ENCODE results near the gene ETV5.

DNA sequence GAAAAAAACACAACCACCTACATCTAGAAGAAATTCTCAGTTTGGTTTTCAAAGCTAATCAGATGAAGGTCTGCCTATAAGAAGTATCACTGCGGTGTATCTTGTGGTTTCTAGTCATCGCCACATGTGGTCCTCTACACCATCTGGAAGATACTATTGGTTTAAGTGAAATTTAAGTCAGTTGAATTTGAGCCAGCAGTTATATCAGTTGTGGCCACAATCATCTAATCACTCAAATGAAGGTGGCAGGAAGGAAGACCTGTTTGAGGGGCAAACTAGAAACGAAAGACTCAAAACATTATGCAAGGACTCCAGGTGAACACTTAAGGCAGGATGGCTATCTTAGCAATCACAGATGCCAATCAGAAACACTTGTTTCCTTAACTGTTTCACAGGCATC is 48.7 kb downstream of the ETV5 start:
- TF ChIP-seq NFIC (IDR thresholded peaks at IDR 0.05; ENCODE audit: borderline replicate concordance) (no peak), GABPA (IDR thresholded peaks at IDR 0.05; ENCODE audit: low read depth) (no peak), EZH2phosphoT487 (IDR thresholded peaks at IDR 0.05; ENCODE audit: borderline replicate concordance, low read depth) (no peak), RCOR1 (IDR thresholded peaks at IDR 0.05; ENCODE audit: low read length) (no peak), MEF2A (IDR thresholded peaks at IDR 0.05; ENCODE audit: borderline replicate concordance, low read depth) (no peak), RAD21 (IDR thresholded peaks at IDR 0.05; ENCODE audit: low read length) (no peak), RXRA (IDR thresholded peaks at IDR 0.05; ENCODE audit: borderline replicate concordance, low read depth) (no peak), TAF1 (IDR thresholded peaks at IDR 0.05; ENCODE audit: borderline replicate concordance, low read depth, low read length) (no peak), SIN3A (IDR thresholded peaks at IDR 0.05; ENCODE audit: borderline replicate concordance, low read depth, low read length) (no peak), RFX5 (IDR thresholded peaks at IDR 0.05; ENCODE audit: low read length) (no peak)
- TF ChIP-seq, protein P1, sequence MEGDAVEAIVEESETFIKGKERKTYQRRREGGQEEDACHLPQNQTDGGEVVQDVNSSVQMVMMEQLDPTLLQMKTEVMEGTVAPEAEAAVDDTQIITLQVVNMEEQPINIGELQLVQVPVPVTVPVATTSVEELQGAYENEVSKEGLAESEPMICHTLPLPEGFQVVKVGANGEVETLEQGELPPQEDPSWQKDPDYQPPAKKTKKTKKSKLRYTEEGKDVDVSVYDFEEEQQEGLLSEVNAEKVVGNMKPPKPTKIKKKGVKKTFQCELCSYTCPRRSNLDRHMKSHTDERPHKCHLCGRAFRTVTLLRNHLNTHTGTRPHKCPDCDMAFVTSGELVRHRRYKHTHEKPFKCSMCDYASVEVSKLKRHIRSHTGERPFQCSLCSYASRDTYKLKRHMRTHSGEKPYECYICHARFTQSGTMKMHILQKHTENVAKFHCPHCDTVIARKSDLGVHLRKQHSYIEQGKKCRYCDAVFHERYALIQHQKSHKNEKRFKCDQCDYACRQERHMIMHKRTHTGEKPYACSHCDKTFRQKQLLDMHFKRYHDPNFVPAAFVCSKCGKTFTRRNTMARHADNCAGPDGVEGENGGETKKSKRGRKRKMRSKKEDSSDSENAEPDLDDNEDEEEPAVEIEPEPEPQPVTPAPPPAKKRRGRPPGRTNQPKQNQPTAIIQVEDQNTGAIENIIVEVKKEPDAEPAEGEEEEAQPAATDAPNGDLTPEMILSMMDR (IDR thresholded peaks at IDR 0.05) = no peak
- TF ChIP-seq, protein P2, sequence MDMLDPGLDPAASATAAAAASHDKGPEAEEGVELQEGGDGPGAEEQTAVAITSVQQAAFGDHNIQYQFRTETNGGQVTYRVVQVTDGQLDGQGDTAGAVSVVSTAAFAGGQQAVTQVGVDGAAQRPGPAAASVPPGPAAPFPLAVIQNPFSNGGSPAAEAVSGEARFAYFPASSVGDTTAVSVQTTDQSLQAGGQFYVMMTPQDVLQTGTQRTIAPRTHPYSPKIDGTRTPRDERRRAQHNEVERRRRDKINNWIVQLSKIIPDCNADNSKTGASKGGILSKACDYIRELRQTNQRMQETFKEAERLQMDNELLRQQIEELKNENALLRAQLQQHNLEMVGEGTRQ (IDR thresholded peaks at IDR 0.05; ENCODE audit: borderline replicate concordance, low read depth, low read length) = no peak
